Right lobe of liver (tissue), 4 donors: ENCODE measurements around the gene MXD4.

Experiments
- CTCF ChIP-seq, 4 donors: fragments of 200-600 bp in 3 of 4; fragments of 450-650 bp in 1 of 4; IDR thresholded peaks; one replicate each; pipeline versions ENCODE4 v1.5.1 to v1.8.0; 2016 to 2022; ENCODE audit warnings: antibody characterized with exemption in 4 of 4, mild to moderate bottlenecking in 2 of 4
- POLR2A ChIP-seq: fragments of 450-650 bp; IDR thresholded peaks from one replicate; pipeline ENCODE4 v1.6.1; 2017; ENCODE audit warnings: antibody characterized with exemption, mild to moderate bottlenecking
- donor health status: DM: no; HTN: no; CAD: no.
- donor health status: DM: no; HTN: no; CAD: no.
- donor health status: DM: no; HTN: yes; CAD: no.

GRCh38 chr4:2277956-2278355 is 16.0 kb upstream of the MXD4 start:
- no peak for TF ChIP-seq CTCF (IDR thresholded peaks at IDR 0.05)
- TF ChIP-seq POLR2A: no peak
